ENCODE data around the gene IFIT1. TPM values are rescaled to one million over a fixed set of nuclear protein-coding genes. Genes with fewer than 3 reads are reported as not detected.
"Not testable (repeated sequence)": the region's sequence is repeated elsewhere in the genome, so short reads cannot be mapped to it uniquely, and the experiment has no call there.

IFIT1 gene
- total RNA-seq, 1 donor from 2014 or later, result 34.4 TPM

DNA sequence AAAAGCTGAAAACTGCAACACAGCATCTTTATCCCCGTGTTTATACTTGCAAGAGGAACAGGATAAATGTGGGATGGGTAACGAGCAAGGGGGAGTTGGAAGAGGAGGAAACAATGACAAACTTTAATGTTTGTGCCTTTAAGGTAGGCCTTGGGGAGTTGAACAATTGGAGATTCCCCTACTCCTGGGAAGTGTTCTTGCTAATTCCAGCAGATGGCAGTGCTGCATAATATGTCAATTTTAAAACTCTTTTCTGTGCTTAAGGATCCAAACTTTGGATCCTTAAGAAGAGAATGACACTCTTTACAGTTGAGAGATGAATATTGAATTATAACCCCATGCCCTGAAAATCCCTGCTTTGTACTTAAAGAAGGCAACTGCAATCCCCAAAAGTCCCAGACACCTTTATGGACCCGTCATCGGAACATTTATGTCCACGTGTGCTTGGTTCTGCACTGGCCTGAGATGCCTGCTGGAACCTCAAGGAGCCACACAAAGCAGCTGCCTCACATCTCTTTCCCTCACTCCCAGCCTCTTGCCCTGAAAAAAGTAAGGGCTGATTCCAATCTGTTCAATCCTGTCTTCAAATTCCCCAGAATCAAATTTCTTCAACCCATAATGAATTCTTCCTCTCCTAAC lies 33.9 kb downstream of the IFIT1 start:
- no peaks in the 10 kb centered on the region for H3K36me3 ChIP-seq (ENCODE audit: control insufficient read depth in 3 of 3, insufficient read depth in 3 of 3, low read length in 3 of 3)
- no peak overlapping the region for H3K4me3 ChIP-seq (ENCODE audit: low read length in 3 of 3)
- H3K27ac ChIP-seq (ENCODE audit: low read depth, low read length), result no peak overlapping the region
- H3K9ac ChIP-seq (ENCODE audit: low read depth in 1 of 3, low read length in 3 of 3), result no peak overlapping the region
- H3K9me3 ChIP-seq (ENCODE audit: control insufficient read depth in 3 of 3, low read length in 3 of 3), result no peaks in the 10 kb centered on the region
- peaks cover 3 to 17% (median 3%) of the 10 kb centered on the region in 3 donors for H3K4me1 ChIP-seq (ENCODE audit: control insufficient read depth in 3 of 3, insufficient read depth in 3 of 3, low read length in 3 of 3)
- H3K27me3 ChIP-seq (ENCODE audit: control insufficient read depth in 3 of 3, insufficient read depth in 3 of 3, low read length in 3 of 3), result no peaks in the 10 kb centered on the region

DNA sequence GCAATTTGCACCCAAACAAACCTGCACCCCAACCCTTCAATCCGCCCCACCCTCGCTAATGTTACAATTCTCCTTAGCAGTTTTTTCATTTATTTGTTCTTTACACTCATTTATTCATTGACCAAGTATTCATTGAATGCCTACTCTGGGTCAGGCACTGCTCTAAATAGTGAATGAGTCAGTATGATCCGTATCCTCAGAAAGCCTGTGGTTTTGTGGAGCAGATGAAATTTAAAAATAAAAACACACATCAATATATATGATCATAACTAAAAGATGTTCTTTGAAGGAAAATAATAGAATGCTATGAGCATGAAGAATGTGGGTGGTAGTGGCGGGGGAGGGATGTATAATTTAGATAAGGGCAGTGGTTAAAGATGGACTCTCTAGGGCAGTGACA lies 35.2 kb downstream of the IFIT1 start:
- H3K9me3 ChIP-seq (ENCODE audit: control insufficient read depth in 3 of 3, low read length in 3 of 3), result no peaks in the 10 kb centered on the region
- no peaks in the 10 kb centered on the region for H3K36me3 ChIP-seq (ENCODE audit: control insufficient read depth in 3 of 3, insufficient read depth in 3 of 3, low read length in 3 of 3)
- no peak overlapping the region for H3K9ac ChIP-seq (ENCODE audit: low read depth in 1 of 3, low read length in 3 of 3)
- H3K4me1 ChIP-seq (ENCODE audit: control insufficient read depth in 3 of 3, insufficient read depth in 3 of 3, low read length in 3 of 3), result peaks cover 3 to 20% (median 11%) of the 10 kb centered on the region in 3 donors
- no peak overlapping the region for H3K4me3 ChIP-seq (ENCODE audit: low read length in 3 of 3)
- H3K27ac ChIP-seq (ENCODE audit: low read depth, low read length), result no peak overlapping the region
- H3K27me3 ChIP-seq (ENCODE audit: control insufficient read depth in 3 of 3, insufficient read depth in 3 of 3, low read length in 3 of 3), result no peaks in the 10 kb centered on the region

DNA sequence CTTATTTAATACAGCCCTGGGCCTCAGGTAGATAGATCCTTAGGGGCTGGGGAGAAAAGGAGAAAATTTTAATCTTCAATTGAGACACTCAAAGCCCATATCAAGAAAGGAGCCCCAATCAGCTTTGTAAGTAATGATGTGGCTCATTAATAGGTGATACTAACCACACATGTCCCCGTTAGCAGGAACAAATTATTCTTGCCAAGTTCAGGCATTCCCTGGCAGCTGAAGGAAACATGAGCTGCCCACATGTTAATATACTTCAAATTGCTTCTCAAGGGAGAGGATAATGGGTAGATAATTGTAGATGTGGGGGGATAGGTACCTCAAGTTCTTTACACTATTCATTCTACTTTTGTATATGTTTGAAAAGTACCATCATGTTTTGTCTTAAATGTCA lies 36.5 kb downstream of the IFIT1 start:
- H3K27me3 ChIP-seq (ENCODE audit: control insufficient read depth in 3 of 3, insufficient read depth in 3 of 3, low read length in 3 of 3), result no peaks in the 10 kb centered on the region
- peaks cover 3 to 20% (median 11%) of the 10 kb centered on the region in 3 donors for H3K4me1 ChIP-seq (ENCODE audit: control insufficient read depth in 3 of 3, insufficient read depth in 3 of 3, low read length in 3 of 3)
- no peaks in the 10 kb centered on the region for H3K9me3 ChIP-seq (ENCODE audit: control insufficient read depth in 3 of 3, low read length in 3 of 3)
- H3K4me3 ChIP-seq (ENCODE audit: low read length in 3 of 3), result no peak overlapping the region
- H3K36me3 ChIP-seq (ENCODE audit: control insufficient read depth in 3 of 3, insufficient read depth in 3 of 3, low read length in 3 of 3), result no peaks in the 10 kb centered on the region
- H3K9ac ChIP-seq (ENCODE audit: low read depth in 1 of 3, low read length in 3 of 3), result no peak overlapping the region
- H3K27ac ChIP-seq (ENCODE audit: low read depth, low read length), result no peak overlapping the region

- H3K9ac ChIP-seq (ENCODE audit: low read depth in 1 of 3, low read length in 3 of 3), result no peak overlapping the region
- H3K4me3 ChIP-seq (ENCODE audit: low read length in 3 of 3), result no peak overlapping the region
- no peak overlapping the region for H3K27ac ChIP-seq (ENCODE audit: low read depth, low read length)
- no peaks in the 10 kb centered on the region for H3K9me3 ChIP-seq (ENCODE audit: control insufficient read depth in 3 of 3, low read length in 3 of 3)
- no peaks in the 10 kb centered on the region for H3K27me3 ChIP-seq (ENCODE audit: control insufficient read depth in 3 of 3, insufficient read depth in 3 of 3, low read length in 3 of 3)
- H3K36me3 ChIP-seq (ENCODE audit: control insufficient read depth in 3 of 3, insufficient read depth in 3 of 3, low read length in 3 of 3), result no peaks in the 10 kb centered on the region
- peaks cover 0 to 14% (median 11%) of the 10 kb centered on the region in 3 donors for H3K4me1 ChIP-seq (ENCODE audit: control insufficient read depth in 3 of 3, insufficient read depth in 3 of 3, low read length in 3 of 3)
These were observed 39.6 kb downstream of the IFIT1 start for GRCh38 chr10:89431977-89432376.

GRCh38 chr10:89438525-89438924 lies 46.1 kb downstream of the IFIT1 start:
- H3K27me3 ChIP-seq (ENCODE audit: control insufficient read depth in 3 of 3, insufficient read depth in 3 of 3, low read length in 3 of 3), result no peaks in the 10 kb centered on the region
- H3K4me1 ChIP-seq (ENCODE audit: control insufficient read depth in 3 of 3, insufficient read depth in 3 of 3, low read length in 3 of 3), result no peaks in the 10 kb centered on the region
- no peaks in the 10 kb centered on the region for H3K9me3 ChIP-seq (ENCODE audit: control insufficient read depth in 3 of 3, low read length in 3 of 3)
- no peak overlapping the region for H3K27ac ChIP-seq (ENCODE audit: low read depth, low read length)
- no peak overlapping the region for H3K9ac ChIP-seq (ENCODE audit: low read depth in 1 of 3, low read length in 3 of 3)
- no peaks in the 10 kb centered on the region for H3K36me3 ChIP-seq (ENCODE audit: control insufficient read depth in 3 of 3, insufficient read depth in 3 of 3, low read length in 3 of 3)
- H3K4me3 ChIP-seq (ENCODE audit: low read length in 3 of 3), result no peak overlapping the region

- Histone ChIP-seq H3K27me3 (ENCODE audit: control insufficient read depth in 3 of 3, insufficient read depth in 3 of 3, low read length in 3 of 3) (no peaks in the 10 kb centered on the region), H3K4me1 (ENCODE audit: control insufficient read depth in 3 of 3, insufficient read depth in 3 of 3, low read length in 3 of 3) (no peaks in the 10 kb centered on the region), H3K9ac (ENCODE audit: low read depth in 1 of 3, low read length in 3 of 3) (no peak overlapping the region), H3K36me3 (ENCODE audit: control insufficient read depth in 3 of 3, insufficient read depth in 3 of 3, low read length in 3 of 3) (no peaks in the 10 kb centered on the region), H3K4me3 (ENCODE audit: low read length in 3 of 3) (no peak overlapping the region), H3K9me3 (ENCODE audit: control insufficient read depth in 3 of 3, low read length in 3 of 3) (no peaks in the 10 kb centered on the region), H3K27ac (ENCODE audit: low read depth, low read length) (no peak overlapping the region)
These were observed 48.0 kb downstream of the IFIT1 start for GRCh38 chr10:89440226-89441009.

DNA sequence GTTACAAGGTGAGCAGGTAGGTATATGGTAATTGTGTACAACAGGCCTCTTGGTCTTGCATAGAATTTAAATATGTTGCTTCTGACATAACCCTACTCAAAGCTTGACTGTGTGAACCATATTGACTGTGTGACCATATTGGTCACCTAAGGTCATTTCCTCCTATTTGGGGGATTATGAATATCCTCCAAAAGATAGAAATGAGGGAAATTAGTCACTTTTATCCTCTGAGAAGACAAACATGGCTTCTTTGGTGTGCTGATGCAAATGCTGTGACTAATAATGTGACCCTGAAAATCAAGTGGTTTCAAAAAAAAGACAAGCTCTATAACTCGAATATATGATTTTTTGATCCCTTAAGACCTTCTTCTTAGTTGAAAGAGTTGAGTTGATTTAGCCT lies 49.9 kb downstream of the IFIT1 start:
- Histone ChIP-seq H3K4me3 (ENCODE audit: low read length in 3 of 3) (no peak overlapping the region), H3K27me3 (ENCODE audit: control insufficient read depth in 3 of 3, insufficient read depth in 3 of 3, low read length in 3 of 3) (no peaks in the 10 kb centered on the region), H3K27ac (ENCODE audit: low read depth, low read length) (no peak overlapping the region), H3K9ac (ENCODE audit: low read depth in 1 of 3, low read length in 3 of 3) (no peak overlapping the region), H3K4me1 (ENCODE audit: control insufficient read depth in 3 of 3, insufficient read depth in 3 of 3, low read length in 3 of 3) (no peaks in the 10 kb centered on the region), H3K9me3 (ENCODE audit: control insufficient read depth in 3 of 3, low read length in 3 of 3) (no peaks in the 10 kb centered on the region), H3K36me3 (ENCODE audit: control insufficient read depth in 3 of 3, insufficient read depth in 3 of 3, low read length in 3 of 3) (no peaks in the 10 kb centered on the region)

DNA sequence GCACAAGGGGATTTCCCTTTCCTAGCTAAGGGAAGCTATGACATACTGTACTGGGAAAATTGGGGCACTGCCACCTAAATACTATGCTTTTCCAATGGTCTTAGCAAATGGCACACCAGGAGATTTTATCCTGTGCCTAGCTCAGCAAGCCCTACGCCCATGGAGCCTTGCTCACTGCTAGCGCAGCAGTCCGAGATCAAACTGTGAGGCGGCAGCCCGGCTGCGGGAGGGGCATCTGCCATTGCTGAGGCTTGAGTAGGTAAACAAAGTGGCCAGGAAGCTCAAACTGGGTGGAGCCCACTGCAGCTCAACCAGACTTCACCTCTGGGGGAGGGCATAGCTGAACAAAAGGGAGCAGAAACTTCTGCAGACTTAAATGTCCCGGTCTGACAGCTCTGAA lies 52.4 kb downstream of the IFIT1 start:
- not testable (repeated sequence) for H3K27ac ChIP-seq (ENCODE audit: low read depth, low read length); H3K36me3 ChIP-seq (ENCODE audit: control insufficient read depth in 3 of 3, insufficient read depth in 3 of 3, low read length in 3 of 3); H3K4me3 ChIP-seq (ENCODE audit: low read length in 3 of 3); H3K4me1 ChIP-seq (ENCODE audit: control insufficient read depth in 3 of 3, insufficient read depth in 3 of 3, low read length in 3 of 3); H3K9ac ChIP-seq (ENCODE audit: low read depth in 1 of 3, low read length in 3 of 3); H3K27me3 ChIP-seq (ENCODE audit: control insufficient read depth in 3 of 3, insufficient read depth in 3 of 3, low read length in 3 of 3); H3K9me3 ChIP-seq (ENCODE audit: control insufficient read depth in 3 of 3, low read length in 3 of 3)

DNA sequence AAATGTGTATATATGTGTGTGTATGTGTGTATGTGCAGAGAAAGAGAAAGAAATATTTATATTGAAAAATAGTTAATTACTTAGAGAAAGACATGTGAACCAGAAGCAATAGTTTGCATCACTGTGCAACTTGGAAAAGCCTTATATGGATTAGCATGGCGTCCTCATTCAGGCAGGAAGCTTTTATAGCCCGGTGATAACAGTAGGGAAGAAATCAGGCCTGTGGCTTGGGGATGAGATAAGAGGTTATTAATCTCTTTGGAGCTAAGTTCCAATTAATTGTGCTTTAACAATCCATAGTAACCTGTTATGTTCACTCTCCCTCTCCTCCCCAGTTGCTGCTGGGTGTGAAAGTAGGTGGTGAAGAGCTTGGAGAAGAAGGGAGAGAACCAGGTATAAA lies 58.5 kb downstream of the IFIT1 start:
- H3K27ac ChIP-seq (ENCODE audit: low read depth, low read length), result no peak overlapping the region
- H3K4me3 ChIP-seq (ENCODE audit: low read length in 3 of 3), result no peak overlapping the region
- H3K4me1 ChIP-seq (ENCODE audit: control insufficient read depth in 3 of 3, insufficient read depth in 3 of 3, low read length in 3 of 3), result no peaks in the 10 kb centered on the region
- no peaks in the 10 kb centered on the region for H3K9me3 ChIP-seq (ENCODE audit: control insufficient read depth in 3 of 3, low read length in 3 of 3)
- H3K27me3 ChIP-seq (ENCODE audit: control insufficient read depth in 3 of 3, insufficient read depth in 3 of 3, low read length in 3 of 3), result no peaks in the 10 kb centered on the region
- no peaks in the 10 kb centered on the region for H3K36me3 ChIP-seq (ENCODE audit: control insufficient read depth in 3 of 3, insufficient read depth in 3 of 3, low read length in 3 of 3)
- no peak overlapping the region for H3K9ac ChIP-seq (ENCODE audit: low read depth in 1 of 3, low read length in 3 of 3)

DNA sequence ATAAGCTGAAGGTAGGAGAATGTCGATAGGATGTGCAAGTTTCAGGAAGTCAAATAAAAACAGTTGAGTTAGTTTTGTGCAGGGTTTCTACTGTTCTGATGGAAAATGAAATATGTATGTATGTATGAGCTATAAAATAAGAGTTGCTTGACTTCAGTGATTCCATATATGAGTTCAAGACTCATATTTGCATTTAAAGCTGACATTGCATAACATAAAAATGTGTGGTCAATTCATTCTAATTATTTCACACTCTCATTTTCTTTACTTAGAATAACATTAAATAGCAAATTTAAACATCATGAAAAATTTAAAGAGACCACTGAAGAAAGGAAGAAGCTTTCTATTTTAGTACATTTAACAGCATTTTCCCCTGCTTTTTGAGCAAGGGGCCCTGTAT lies 59.8 kb downstream of the IFIT1 start:
- Histone ChIP-seq H3K27me3 (ENCODE audit: control insufficient read depth in 3 of 3, insufficient read depth in 3 of 3, low read length in 3 of 3) (no peaks in the 10 kb centered on the region), H3K9me3 (ENCODE audit: control insufficient read depth in 3 of 3, low read length in 3 of 3) (no peaks in the 10 kb centered on the region), H3K4me1 (ENCODE audit: control insufficient read depth in 3 of 3, insufficient read depth in 3 of 3, low read length in 3 of 3) (no peaks in the 10 kb centered on the region), H3K27ac (ENCODE audit: low read depth, low read length) (no peak overlapping the region), H3K4me3 (ENCODE audit: low read length in 3 of 3) (no peak overlapping the region), H3K9ac (ENCODE audit: low read depth in 1 of 3, low read length in 3 of 3) (no peak overlapping the region), H3K36me3 (ENCODE audit: control insufficient read depth in 3 of 3, insufficient read depth in 3 of 3, low read length in 3 of 3) (no peaks in the 10 kb centered on the region)

Data from skeletal muscle tissue (tissue), 4 donors.